ENCODE data around the gene RBBP5. TPM values are rescaled to one million over a fixed set of nuclear protein-coding genes. Genes with fewer than 3 reads are reported as not detected.

RBBP5 gene
- total RNA-seq, 4 donors from 2014 or later = 19.4 to 86.5 (median 41.6) TPM

DNA sequence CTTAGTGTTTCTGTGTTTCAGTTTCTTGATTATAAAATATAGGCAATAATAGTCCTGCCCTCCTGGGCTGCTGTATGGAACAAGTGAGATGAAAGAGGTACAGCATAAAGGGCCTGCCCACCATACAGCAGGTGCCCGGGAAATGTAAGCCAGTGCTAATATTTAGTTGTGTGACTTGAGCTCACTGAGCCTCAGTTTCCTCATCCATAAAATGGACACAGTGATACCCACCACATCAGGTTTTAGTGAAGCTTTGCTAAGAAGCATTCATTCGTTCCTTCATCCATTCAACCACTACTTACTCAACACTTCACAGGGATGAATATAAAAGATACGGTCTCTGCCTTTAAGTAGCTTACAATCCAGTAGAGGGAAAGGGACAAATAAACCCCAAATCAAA, 58.9 kb downstream of the RBBP5 start:
- Histone ChIP-seq H3K9me3 (no peaks in the 10 kb centered on the region), H3K4me3 (replicated peaks in 1 of 3) (no peak overlapping the region), H3K27me3 (no peaks in the 10 kb centered on the region), H3K4me1 (peaks cover 4 to 8% of the 10 kb centered on the region in 2 donors), H3K27ac (no peak overlapping the region), H3K36me3 (no peaks in the 10 kb centered on the region)
- DNase-seq = no peak
- 93 to 97% methylated on average over 3 of the region's 3 CpGs for WGBS, 2 donors
- intact Hi-C loops (cut with DNase I) = no loop called here
- TF ChIP-seq, protein P1, sequence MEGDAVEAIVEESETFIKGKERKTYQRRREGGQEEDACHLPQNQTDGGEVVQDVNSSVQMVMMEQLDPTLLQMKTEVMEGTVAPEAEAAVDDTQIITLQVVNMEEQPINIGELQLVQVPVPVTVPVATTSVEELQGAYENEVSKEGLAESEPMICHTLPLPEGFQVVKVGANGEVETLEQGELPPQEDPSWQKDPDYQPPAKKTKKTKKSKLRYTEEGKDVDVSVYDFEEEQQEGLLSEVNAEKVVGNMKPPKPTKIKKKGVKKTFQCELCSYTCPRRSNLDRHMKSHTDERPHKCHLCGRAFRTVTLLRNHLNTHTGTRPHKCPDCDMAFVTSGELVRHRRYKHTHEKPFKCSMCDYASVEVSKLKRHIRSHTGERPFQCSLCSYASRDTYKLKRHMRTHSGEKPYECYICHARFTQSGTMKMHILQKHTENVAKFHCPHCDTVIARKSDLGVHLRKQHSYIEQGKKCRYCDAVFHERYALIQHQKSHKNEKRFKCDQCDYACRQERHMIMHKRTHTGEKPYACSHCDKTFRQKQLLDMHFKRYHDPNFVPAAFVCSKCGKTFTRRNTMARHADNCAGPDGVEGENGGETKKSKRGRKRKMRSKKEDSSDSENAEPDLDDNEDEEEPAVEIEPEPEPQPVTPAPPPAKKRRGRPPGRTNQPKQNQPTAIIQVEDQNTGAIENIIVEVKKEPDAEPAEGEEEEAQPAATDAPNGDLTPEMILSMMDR (IDR thresholded peaks at IDR 0.05) = no peak
- TF ChIP-seq POLR2A (IDR thresholded peaks at IDR 0.05) = no peak

DNA sequence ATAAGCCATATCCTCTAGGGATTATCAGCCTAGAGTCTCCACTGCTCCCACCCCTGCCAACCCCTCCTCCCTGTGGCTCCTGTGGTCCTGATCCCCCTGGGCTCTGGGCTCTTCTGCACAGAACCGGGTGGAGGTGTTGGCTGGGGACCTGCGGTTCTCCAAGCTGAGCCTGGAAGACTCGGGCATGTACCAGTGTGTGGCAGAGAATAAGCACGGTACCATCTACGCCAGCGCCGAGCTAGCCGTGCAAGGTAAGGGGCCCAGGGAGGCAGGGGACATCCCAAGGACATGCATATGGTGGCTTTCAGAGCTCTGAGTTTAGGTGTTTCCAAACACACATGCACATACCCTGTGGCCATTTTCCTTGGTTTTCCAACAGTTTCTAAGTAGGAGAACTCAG, 59.5 kb downstream of the RBBP5 start:
- TF ChIP-seq, protein P1 (IDR thresholded peaks at IDR 0.05) = no peak
- TF ChIP-seq POLR2A (IDR thresholded peaks at IDR 0.05) = no peak
- WGBS, 2 donors = 95 to 96% methylated on average over 5 to 8 of the region's 8 CpGs
- H3K9me3 ChIP-seq = no peaks in the 10 kb centered on the region
- no peak for DNase-seq
- H3K4me1 ChIP-seq = peaks cover 4 to 8% of the 10 kb centered on the region in 2 donors
- H3K27ac ChIP-seq = no peak overlapping the region
- no peak overlapping the region for H3K4me3 ChIP-seq (replicated peaks in 1 of 3)
- H3K27me3 ChIP-seq = no peaks in the 10 kb centered on the region
- intact Hi-C loops (cut with DNase I) = no loop called here
- no peaks in the 10 kb centered on the region for H3K36me3 ChIP-seq

DNA sequence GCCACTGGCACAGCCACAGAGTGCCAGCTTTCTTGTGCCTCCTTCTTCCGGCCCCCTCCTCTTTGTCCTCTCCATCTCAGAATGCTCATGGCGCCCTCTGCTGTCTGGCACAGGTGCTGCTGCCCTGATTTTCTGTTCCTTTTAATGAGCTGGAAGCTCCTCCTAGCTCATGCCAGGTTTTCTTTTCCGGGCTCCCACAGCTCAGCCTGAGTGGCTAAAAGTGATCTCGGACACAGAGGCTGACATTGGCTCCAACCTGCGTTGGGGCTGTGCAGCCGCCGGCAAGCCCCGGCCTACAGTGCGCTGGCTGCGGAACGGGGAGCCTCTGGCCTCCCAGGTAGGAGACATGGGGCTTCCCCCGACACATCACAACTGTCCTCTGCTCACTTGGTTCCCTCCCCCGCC, 60.1 kb downstream of the RBBP5 start:
- TF ChIP-seq, protein P1 (IDR thresholded peaks at IDR 0.05) = peak; percentile 72 to 96 (median 84)
- no peak for TF ChIP-seq POLR2A (IDR thresholded peaks at IDR 0.05)
- H3K36me3 ChIP-seq = no peaks in the 10 kb centered on the region
- intact Hi-C loops (cut with DNase I) = loop anchor here (2.0 kb wide), 1 partner anchor 73 kb away; no protein-coding TSS in a partner anchor
- H3K4me1 ChIP-seq = peaks cover 4 to 8% of the 10 kb centered on the region in 2 donors
- H3K27me3 ChIP-seq = no peaks in the 10 kb centered on the region
- 20 to 30% methylated on average over 5 to 13 of the region's 13 CpGs for WGBS, 2 donors
- H3K4me3 ChIP-seq (replicated peaks in 1 of 3) = no peak overlapping the region
- DNase-seq = peak; percentile 89 to 90
- H3K9me3 ChIP-seq = no peaks in the 10 kb centered on the region
- H3K27ac ChIP-seq = no peak overlapping the region

DNA sequence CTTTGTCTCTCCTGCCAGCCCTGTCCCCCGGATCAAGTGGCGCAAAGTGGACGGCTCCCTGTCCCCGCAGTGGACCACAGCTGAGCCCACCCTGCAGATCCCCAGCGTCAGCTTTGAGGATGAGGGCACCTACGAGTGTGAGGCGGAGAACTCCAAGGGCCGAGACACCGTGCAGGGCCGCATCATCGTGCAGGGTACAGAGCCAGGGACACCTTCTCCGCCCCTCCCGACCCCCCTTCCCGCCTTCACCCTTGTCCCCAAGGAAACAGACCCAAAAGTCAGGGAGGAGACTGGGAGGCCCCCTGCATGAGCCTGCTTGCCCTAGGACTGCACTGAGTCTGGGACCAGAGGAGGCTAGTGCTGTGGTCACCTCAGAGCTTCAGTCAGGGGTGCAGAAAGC, 60.6 kb downstream of the RBBP5 start:
- intact Hi-C loops (cut with DNase I) = loop anchor here (2.0 kb wide), 1 partner anchor 72 kb away; no protein-coding TSS in a partner anchor
- no peaks in the 10 kb centered on the region for H3K9me3 ChIP-seq
- WGBS, 2 donors = 70 to 87% methylated on average over 8 of the region's 14 CpGs
- H3K4me3 ChIP-seq (replicated peaks in 1 of 3) = no peak overlapping the region
- peaks cover 4 to 8% of the 10 kb centered on the region in 2 donors for H3K4me1 ChIP-seq
- H3K27ac ChIP-seq = no peak overlapping the region
- H3K36me3 ChIP-seq = no peaks in the 10 kb centered on the region
- H3K27me3 ChIP-seq = no peaks in the 10 kb centered on the region
- TF ChIP-seq, protein P1 (IDR thresholded peaks at IDR 0.05) = no peak
- TF ChIP-seq POLR2A (IDR thresholded peaks at IDR 0.05) = no peak
- no peak for DNase-seq

DNA sequence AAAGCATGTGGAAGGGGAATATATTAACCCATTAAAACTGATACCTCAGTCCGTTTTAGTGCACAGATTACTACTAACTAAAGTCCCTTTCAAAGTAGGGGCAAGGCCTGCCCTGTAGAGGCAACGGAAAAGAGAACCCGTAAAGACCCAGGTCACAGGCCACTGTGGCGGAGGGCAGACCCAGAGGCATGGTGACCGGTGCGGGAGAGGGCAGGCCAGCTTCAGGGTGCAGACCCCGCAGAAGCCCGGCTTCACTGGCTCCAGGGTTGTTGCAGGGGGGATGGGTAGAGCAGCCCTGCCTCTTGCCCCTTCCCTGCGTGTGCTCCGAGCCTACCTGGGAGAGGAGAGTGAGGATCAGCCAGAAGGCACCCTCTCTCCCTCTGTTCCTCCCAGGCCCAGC, 61.0 kb downstream of the RBBP5 start:
- Histone ChIP-seq H3K36me3 (no peaks in the 10 kb centered on the region), H3K27me3 (no peaks in the 10 kb centered on the region), H3K4me3 (replicated peaks in 1 of 3) (no peak overlapping the region), H3K27ac (no peak overlapping the region), H3K9me3 (no peaks in the 10 kb centered on the region), H3K4me1 (peaks cover 4 to 8% of the 10 kb centered on the region in 2 donors)
- TF ChIP-seq, protein P1 (IDR thresholded peaks at IDR 0.05) = no peak
- TF ChIP-seq POLR2A (IDR thresholded peaks at IDR 0.05) = no peak
- DNase-seq = no peak
- intact Hi-C loops (cut with DNase I) = loop anchor here (2.0 kb wide), 1 partner anchor 72 kb away; no protein-coding TSS in a partner anchor
- WGBS, 2 donors = 86 to 90% methylated on average over 10 of the region's 10 CpGs
